ENCODE measurements around the gene FAM81A. TPM values are rescaled to one million over a fixed set of nuclear protein-coding genes. Genes with fewer than 3 reads are reported as not detected.

FAM81A gene
- polyA plus RNA-seq, 1 donor (not counting 4 experiments of a cell fraction or from before 2014, with no cell fraction given): 0.84 TPM

DNA sequence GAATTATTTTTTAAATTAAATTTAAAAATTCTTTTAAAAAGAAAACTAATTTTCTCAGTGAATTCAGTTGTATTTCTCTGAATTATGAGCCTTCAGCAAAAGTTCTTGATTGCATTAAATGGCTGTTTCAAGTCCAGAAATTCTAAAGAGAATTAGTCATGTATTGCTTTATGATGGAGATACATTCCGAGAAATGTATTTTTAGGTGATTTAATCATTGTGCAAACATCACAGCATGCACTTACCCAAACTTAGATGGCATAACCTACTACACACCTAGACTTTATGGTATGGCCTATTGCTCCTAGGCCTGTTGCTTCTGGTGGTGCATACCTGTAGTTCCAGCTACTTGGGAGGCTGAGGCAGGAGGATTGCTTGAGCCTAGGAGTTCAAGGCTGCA, 129.3 kb downstream of the FAM81A start:
- TF ChIP-seq EZH2 (IDR thresholded peaks at IDR 0.05; ENCODE audit: low read length) (no peak), CTCF (optimal IDR thresholded peaks at IDR 0.05 in 1 of 3, IDR thresholded peaks at IDR 0.05 in 1 of 3, conservative IDR thresholded peaks at IDR 0.05 in 1 of 3; ENCODE audit: extremely low read depth in 1 of 3, insufficient read depth in 2 of 3, low read length in 3 of 3) (no peak)
- Histone ChIP-seq H3K27ac (ENCODE audit: control insufficient read depth, insufficient read depth, low read length) (no peak overlapping the region), H3K4me3 (ENCODE audit: control insufficient read depth in 2 of 3, extremely low read depth in 1 of 3, insufficient read depth in 2 of 3, low read depth in 1 of 3, low read length in 3 of 3) (no peak overlapping the region), H3K4me2 (ENCODE audit: control insufficient read depth, extremely low read depth, insufficient read depth, low read depth, low read length) (no peak overlapping the region), H3K27me3 (ENCODE audit: control insufficient read depth, extremely low read depth, insufficient read depth, low read length) (no peaks in the 10 kb centered on the region), H3K4me1 (ENCODE audit: control insufficient read depth, extremely low read depth, insufficient read depth, low read length) (peaks cover 7% of the 10 kb centered on the region), H3K36me3 (ENCODE audit: control insufficient read depth in 2 of 2, extremely low read depth in 1 of 2, insufficient read depth in 2 of 2, low read length in 2 of 2) (no peaks in the 10 kb centered on the region), H4K20me1 (ENCODE audit: control insufficient read depth, extremely low read depth, insufficient read depth, low read length) (no peaks in the 10 kb centered on the region), H3K79me2 (ENCODE audit: control insufficient read depth, insufficient read depth, low read length) (no peaks in the 10 kb centered on the region), H2AFZ (ENCODE audit: control insufficient read depth, low read length) (no peak overlapping the region), H3K9ac (ENCODE audit: control insufficient read depth, extremely low read depth, insufficient read depth, low read length) (no peak overlapping the region), H3K9me3 (ENCODE audit: control insufficient read depth, low read depth, low read length) (no peaks in the 10 kb centered on the region), H3K9me1 (ENCODE audit: control insufficient read depth, extremely low read depth, insufficient read depth, low read length) (no peaks in the 10 kb centered on the region)
- dilution Hi-C loops (cut with MboI; ENCODE audit: extremely low pct_ligation_motif_present, low sequenced_read_pairs): no loop called here
- no peak for FAIRE-seq
- DNase-seq (ENCODE audit: low read depth, low spot score): no peak

- H3K9me1 ChIP-seq (ENCODE audit: control insufficient read depth, extremely low read depth, insufficient read depth, low read length): no peaks in the 10 kb centered on the region
- DNase-seq (ENCODE audit: low read depth, low spot score) (no peak), FAIRE-seq (no peak)
- H3K4me2 ChIP-seq (ENCODE audit: control insufficient read depth, extremely low read depth, insufficient read depth, low read depth, low read length): no peak overlapping the region
- H3K36me3 ChIP-seq (ENCODE audit: control insufficient read depth in 2 of 2, extremely low read depth in 1 of 2, insufficient read depth in 2 of 2, low read length in 2 of 2): no peaks in the 10 kb centered on the region
- dilution Hi-C loops (cut with MboI; ENCODE audit: extremely low pct_ligation_motif_present, low sequenced_read_pairs): no loop called here
- H3K4me3 ChIP-seq (ENCODE audit: control insufficient read depth in 2 of 3, extremely low read depth in 1 of 3, insufficient read depth in 2 of 3, low read depth in 1 of 3, low read length in 3 of 3): no peak overlapping the region
- no peaks in the 10 kb centered on the region for H3K79me2 ChIP-seq (ENCODE audit: control insufficient read depth, insufficient read depth, low read length)
- H2AFZ ChIP-seq (ENCODE audit: control insufficient read depth, low read length): no peak overlapping the region
- H3K9ac ChIP-seq (ENCODE audit: control insufficient read depth, extremely low read depth, insufficient read depth, low read length): no peak overlapping the region
- no peaks in the 10 kb centered on the region for H4K20me1 ChIP-seq (ENCODE audit: control insufficient read depth, extremely low read depth, insufficient read depth, low read length)
- H3K4me1 ChIP-seq (ENCODE audit: control insufficient read depth, extremely low read depth, insufficient read depth, low read length): peaks cover 7% of the 10 kb centered on the region
- H3K27me3 ChIP-seq (ENCODE audit: control insufficient read depth, extremely low read depth, insufficient read depth, low read length): no peaks in the 10 kb centered on the region
- no peaks in the 10 kb centered on the region for H3K9me3 ChIP-seq (ENCODE audit: control insufficient read depth, low read depth, low read length)
- H3K27ac ChIP-seq (ENCODE audit: control insufficient read depth, insufficient read depth, low read length): no peak overlapping the region
- TF ChIP-seq CTCF (optimal IDR thresholded peaks at IDR 0.05 in 1 of 3, IDR thresholded peaks at IDR 0.05 in 1 of 3, conservative IDR thresholded peaks at IDR 0.05 in 1 of 3; ENCODE audit: extremely low read depth in 1 of 3, insufficient read depth in 2 of 3, low read length in 3 of 3): no peak
- no peak for TF ChIP-seq EZH2 (IDR thresholded peaks at IDR 0.05; ENCODE audit: low read length)
Measured at GRCh38 chr15:59569477-59569876, 131.5 kb downstream of the FAM81A start.
